DOHH2 (cell line): ENCODE measurements around the gene SCFD2.

Experiments
- H3F3A ChIP-seq: fragments of 200-600 bp; sonication (generic), shearing (Covaris generic); 2 replicates; pipeline ENCODE4 v1.6.0; 2016; ENCODE audit warnings: antibody characterized with exemption, mild to moderate bottlenecking; ENCODE audit not compliant: control insufficient read depth, insufficient read depth
- H3K27ac ChIP-seq: fragments of 200-600 bp; sonication (generic); 2 replicates; pipeline ENCODE4 v1.5.1; 2014; ENCODE audit warnings: low read depth, mild to moderate bottlenecking, low read length, moderate library complexity
- H3K27me3 ChIP-seq: fragments of 200-600 bp; sonication (generic); 2 replicates; pipeline ENCODE4 v1.6.1; 2014; ENCODE audit warnings: mild to moderate bottlenecking, low read length, mixed read lengths; ENCODE audit not compliant: control insufficient read depth
- H3K36me3 ChIP-seq: fragments of 200-600 bp; sonication (generic); 2 replicates; pipeline ENCODE4 v1.6.1; 2014; ENCODE audit warnings: mild to moderate bottlenecking, low read length, moderate library complexity, mixed read lengths; ENCODE audit not compliant: control insufficient read depth
- H3K4me1 ChIP-seq: fragments of 200-600 bp; sonication (generic); 2 replicates; pipeline ENCODE4 v1.6.1; 2014; ENCODE audit warnings: mild to moderate bottlenecking, low read length, mixed read lengths; ENCODE audit not compliant: control insufficient read depth
- H3K4me2 ChIP-seq: fragments of 200-600 bp; sonication (generic); 2 replicates; pipeline ENCODE4 v1.6.0; 2014; ENCODE audit warnings: mild to moderate bottlenecking, low read length, moderate library complexity
- H3K4me3 ChIP-seq: fragments of 200-600 bp; sonication (generic); 2 replicates; pipeline ENCODE4 v1.5.1; 2014; ENCODE audit warnings: mild to moderate bottlenecking, low read length, mixed read lengths
- H3K79me2 ChIP-seq: fragments of 200-600 bp; sonication (generic); 2 replicates; pipeline ENCODE4 v1.6.1; 2014; ENCODE audit warnings: mild to moderate bottlenecking, low read length, mixed read lengths; ENCODE audit not compliant: control insufficient read depth
- H3K9me2 ChIP-seq: fragments of 200-600 bp; sonication (generic); replicated peaks from 2 replicates; pipeline ENCODE4 v1.6.1; 2014; ENCODE audit warnings: mild to moderate bottlenecking, low read length, mixed read lengths; ENCODE audit not compliant: control insufficient read depth
- H3K9me3 ChIP-seq: fragments of 200-600 bp; sonication (generic); 2 replicates; pipeline ENCODE4 v1.6.1; 2014; ENCODE audit warnings: antibody characterized with exemption, low read length, mixed read lengths; ENCODE audit not compliant: control insufficient read depth, insufficient read depth
- H4K20me1 ChIP-seq: fragments of 200-600 bp; sonication (generic); 2 replicates; pipeline ENCODE4 v1.6.0; 2014; ENCODE audit warnings: low read depth, mild to moderate bottlenecking, antibody characterized with exemption, low read length, moderate library complexity; ENCODE audit not compliant: control insufficient read depth, insufficient read depth
- CTCF ChIP-seq: fragments of 200-600 bp; sonication (generic); IDR thresholded peaks from one replicate; pipeline ENCODE4 v1.5.1; 2014; ENCODE audit warnings: antibody characterized with exemption, mild to moderate bottlenecking, low read depth, low read length; ENCODE audit not compliant: poor library complexity, severe bottlenecking
- EZH2phosphoT487 ChIP-seq: fragments of 200-600 bp; sonication (generic); IDR thresholded peaks from 2 replicates; pipeline ENCODE4 v1.6.1; 2017; ENCODE audit warnings: borderline replicate concordance, mild to moderate bottlenecking, antibody characterized with exemption, low read length, moderate library complexity, mixed read lengths

Gene SCFD2

GRCh38 chr4:53094040-53094439 is 271.8 kb downstream of the SCFD2 start:
- Histone ChIP-seq H3K4me2 (no peak overlapping the region), H3K27me3 (no peaks in the 10 kb centered on the region), H3K36me3 (no peaks in the 10 kb centered on the region), H3K79me2 (no peaks in the 10 kb centered on the region), H3K9me2 (no peaks in the 10 kb centered on the region), H4K20me1 (no peaks in the 10 kb centered on the region), H3K27ac (no peak overlapping the region), H3K4me3 (no peak overlapping the region), H3K4me1 (no peaks in the 10 kb centered on the region), H3K9me3 (no peaks in the 10 kb centered on the region), H3F3A (no peaks in the 10 kb centered on the region)
- TF ChIP-seq EZH2phosphoT487, result no peak
- no peak for TF ChIP-seq CTCF

GRCh38 chr4:53089936-53090729 is 275.7 kb downstream of the SCFD2 start:
- Histone ChIP-seq H3K9me3 (no peaks in the 10 kb centered on the region), H3K4me2 (no peak overlapping the region), H3F3A (no peaks in the 10 kb centered on the region), H3K27ac (no peak overlapping the region), H4K20me1 (no peaks in the 10 kb centered on the region), H3K79me2 (no peaks in the 10 kb centered on the region), H3K4me3 (no peak overlapping the region), H3K9me2 (no peaks in the 10 kb centered on the region), H3K4me1 (no peaks in the 10 kb centered on the region), H3K36me3 (no peaks in the 10 kb centered on the region), H3K27me3 (no peaks in the 10 kb centered on the region)
- TF ChIP-seq CTCF, result no peak
- TF ChIP-seq EZH2phosphoT487, result no peak

- Histone ChIP-seq H3K27ac (no peak overlapping the region), H3K9me2 (no peaks in the 10 kb centered on the region), H3K4me1 (no peaks in the 10 kb centered on the region), H3K4me3 (no peak overlapping the region), H3K4me2 (no peak overlapping the region), H3F3A (no peaks in the 10 kb centered on the region), H4K20me1 (no peaks in the 10 kb centered on the region), H3K27me3 (no peaks in the 10 kb centered on the region), H3K9me3 (no peaks in the 10 kb centered on the region; the same call in 1 of the 2 replicates), H3K36me3 (no peaks in the 10 kb centered on the region), H3K79me2 (no peaks in the 10 kb centered on the region)
- TF ChIP-seq CTCF (no peak), EZH2phosphoT487 (no peak)
Observed at GRCh38 chr4:53088152-53088551, 277.7 kb downstream of the SCFD2 start.
